Small intestine (tissue), 7 donors: Measurements from ENCODE around the gene RND2. TPM values are rescaled to one million over a fixed set of nuclear protein-coding genes. Genes with fewer than 3 reads are reported as not detected.
"Not testable (repeated sequence)": the region's sequence is repeated elsewhere in the genome, so short reads cannot be mapped to it uniquely, and the experiment has no call there.

Experiments used
- DNase-seq, 2 donors: peaks; one replicate each; pipeline versions ENCODE4 v3.0.0 to v3.0.0-alpha.2; 2013
- FAIRE-seq: peaks from 2 replicates; lab custom pipeline; 2012; peaks lifted over from hg19 to GRCh38; lab: Jason Lieb, UNC
- H3K27ac ChIP-seq, 3 donors: one replicate each; pipeline ENCODE4 v1.5.1; 2013; ENCODE audit warnings: low read length in 2 of 3, mild to moderate bottlenecking in 2 of 3, control low read depth in 1 of 3, inconsistent platforms in 1 of 3, low read depth in 1 of 3, moderate library complexity in 1 of 3
- H3K27me3 ChIP-seq, 3 donors: one replicate each; pipeline ENCODE4 v1.6.1; 2013; ENCODE audit warnings: low read length in 3 of 3, inconsistent platforms in 1 of 3; ENCODE audit not compliant: control insufficient read depth in 3 of 3, insufficient read depth in 3 of 3
- H3K36me3 ChIP-seq, 3 donors: one replicate each; pipeline ENCODE4 v1.6.1; 2013; ENCODE audit warnings: low read length in 3 of 3, inconsistent platforms in 1 of 3, low read depth in 1 of 3, mild to moderate bottlenecking in 1 of 3, moderate library complexity in 1 of 3; ENCODE audit not compliant: control insufficient read depth in 3 of 3, insufficient read depth in 2 of 3
- H3K4me1 ChIP-seq, 3 donors: one replicate each; pipeline ENCODE4 v1.6.1; 2013; ENCODE audit warnings: low read length in 2 of 3, inconsistent platforms in 1 of 3, low read depth in 1 of 3, mild to moderate bottlenecking in 1 of 3, moderate library complexity in 1 of 3; ENCODE audit not compliant: control insufficient read depth in 3 of 3, insufficient read depth in 2 of 3
- H3K4me3 ChIP-seq, 3 donors: one replicate each; pipeline ENCODE4 v1.5.1; 2013; ENCODE audit warnings: low read length in 3 of 3, control low read depth in 1 of 3, inconsistent platforms in 1 of 3, low read depth in 1 of 3, mild to moderate bottlenecking in 1 of 3, moderate library complexity in 1 of 3
- H3K9me3 ChIP-seq, 2 donors: one replicate each; pipeline ENCODE4 v1.6.1; 2013; ENCODE audit warnings: low read depth in 1 of 2, low read length in 1 of 2; ENCODE audit not compliant: control insufficient read depth in 2 of 2, insufficient read depth in 1 of 2
- WGBS, 3 donors: extraction: QIAGEN DNeasy Blood & Tissue Kit; methylation state at CpG; one replicate each; pipeline ENCODE4 v1.1.7; 2013; 5-methylcytosine and 5-hydroxymethylcytosine counted together
- polyA plus RNA-seq, 4 donors: library from polyadenylated mRNA; stranded (reverse) in 3 of 4; unstranded in 1 of 4; fragments of 200-250 nt in 3 of 4; fragments of 120-200 nt in 1 of 4; gene quantifications; one replicate each; pipeline versions ENCODE4 v1.2.1 to v1.2.3, GENCODE V29; 2013
- donor health status: healthy with polysubstance abuse.
- donor health status: control.
- donor health status: control.
- donor health status: Bipolar disorder and iron deficiency.
- donor health status: healthy.

Gene RND2
- polyA plus RNA-seq, 4 donors: 0.27 to 0.67 (median 0.41) TPM; not detected in 1

- Histone ChIP-seq H3K27ac (peak within 1 kb of the TSS; percentile 92 to 96 (median 94)), H3K9me3 (no peaks in the 10 kb centered on the region), H3K27me3 (no peaks in the 10 kb centered on the region), H3K4me3 (peak within 1 kb of the TSS; percentile 80 to 86 (median 83)), H3K36me3 (peaks cover 8 to 46% (median 15%) of the 10 kb centered on the region in 3 donors), H3K4me1 (peaks cover 0 to 18% (median 0%) of the 10 kb centered on the region in 3 donors)
- FAIRE-seq: peak; percentile 61
- 0% methylated on average over 49 of the region's 49 CpGs for WGBS, 3 donors
- DNase-seq: peak; percentile 100
Observed at GRCh38 chr17:42997984-42998938, 26.8 kb upstream of the RND2 start, which contains the start of gene RPL27. Gene RPL27, plus strand, starts transcription at chr17:42998419. Its CDS starts 332 bp downstream, at chr17:42998751.

- H3K4me1 ChIP-seq: peaks cover 0 to 18% (median 0%) of the 10 kb centered on the region in 3 donors
- 1 to 9% (median 5%) methylated on average over 10 of the region's 10 CpGs for WGBS, 3 donors
- H3K9me3 ChIP-seq: no peaks in the 10 kb centered on the region
- H3K4me3 ChIP-seq: peak overlapping the region; percentile 80 to 86 (median 83)
- H3K27me3 ChIP-seq: no peaks in the 10 kb centered on the region
- H3K36me3 ChIP-seq: peaks cover 12 to 48% (median 21%) of the 10 kb centered on the region in 3 donors
- peak overlapping the region; percentile 92 to 96 (median 94) for H3K27ac ChIP-seq
- DNase-seq (no peak), FAIRE-seq (no peak)
Observed at GRCh38 chr17:42999003-42999525, 26.0 kb upstream of the RND2 start.

DNA sequence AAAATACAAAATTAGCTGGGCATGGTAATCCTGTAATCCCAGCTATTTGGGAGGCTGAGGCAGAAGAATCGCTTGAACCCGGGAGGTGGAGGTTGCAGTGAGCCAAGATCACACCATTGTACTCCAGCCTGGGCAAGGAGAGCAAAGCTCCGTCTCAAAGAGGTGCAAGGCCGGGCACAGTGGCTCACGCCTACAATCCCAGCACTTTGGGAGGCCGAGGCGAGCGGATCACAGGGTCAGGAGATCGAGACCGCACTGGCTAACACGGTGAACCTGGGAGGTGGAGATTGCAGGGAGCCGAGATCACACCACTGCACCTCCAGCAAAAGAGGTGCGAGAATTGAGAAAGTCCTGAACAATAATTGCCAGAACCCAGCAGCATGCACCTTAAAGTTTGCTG, 24.1 kb upstream of the RND2 start:
- not testable (repeated sequence) for H3K4me3 ChIP-seq, H3K27me3 ChIP-seq, FAIRE-seq, DNase-seq, H3K9me3 ChIP-seq, H3K27ac ChIP-seq
- 92 to 95% (median 94%) methylated on average over 13 of the region's 13 CpGs for WGBS, 3 donors
- Histone ChIP-seq H3K36me3 (peaks cover 12 to 52% (median 21%) of the 10 kb centered on the region in 3 donors), H3K4me1 (peaks cover 0 to 18% (median 0%) of the 10 kb centered on the region in 3 donors)

- WGBS, 3 donors: 73 to 84% (median 78%) methylated on average over 5 of the region's 5 CpGs
- Histone ChIP-seq H3K9me3 (no peaks in the 10 kb centered on the region), H3K36me3 (peaks cover 12 to 53% (median 21%) of the 10 kb centered on the region in 3 donors), H3K27ac (peak overlapping the region in 1 of 3 donors; percentile 27), H3K4me1 (peaks cover 0 to 11% (median 0%) of the 10 kb centered on the region in 3 donors), H3K4me3 (no peak overlapping the region), H3K27me3 (no peaks in the 10 kb centered on the region)
- FAIRE-seq (no peak), DNase-seq (no peak)
Observed at GRCh38 chr17:43003542-43004172, 21.4 kb upstream of the RND2 start.

GRCh38 chr17:43006639-43007551, 18.1 kb upstream of the RND2 start, which contains the start of gene IFI35:
Gene IFI35, plus strand, starts transcription at chr17:43006784. Its CDS starts 164 bp downstream, at chr17:43006948.
- peaks cover 0 to 17% (median 3%) of the 10 kb centered on the region in 3 donors for H3K4me1 ChIP-seq
- H3K27ac ChIP-seq: peak within 1 kb of the TSS; percentile 75 to 97 (median 96)
- H3K4me3 ChIP-seq: peak within 1 kb of the TSS; percentile 53 to 75 (median 63)
- FAIRE-seq (no peak), DNase-seq (peak; percentile 94 to 96)
- no peaks in the 10 kb centered on the region for H3K27me3 ChIP-seq
- no peaks in the 10 kb centered on the region for H3K9me3 ChIP-seq
- 12 to 21% (median 17%) methylated on average over 18 of the region's 18 CpGs for WGBS, 3 donors
- peaks cover 8 to 36% (median 9%) of the 10 kb centered on the region in 3 donors for H3K36me3 ChIP-seq

- Histone ChIP-seq H3K9me3 (no peaks in the 10 kb centered on the region), H3K27ac (peak overlapping the region; percentile 6 to 81 (median 75)), H3K4me3 (no peak overlapping the region), H3K4me1 (peaks cover 0 to 20% (median 3%) of the 10 kb centered on the region in 3 donors), H3K27me3 (no peaks in the 10 kb centered on the region), H3K36me3 (peaks cover 3 to 47% (median 6%) of the 10 kb centered on the region in 3 donors)
- peak; percentile 88 to 97 for DNase-seq
- no peak for FAIRE-seq
- WGBS, 3 donors: 23 to 64% (median 47%) methylated on average over 5 of the region's 5 CpGs
Observed at GRCh38 chr17:43010667-43011308, 14.2 kb upstream of the RND2 start.

DNA sequence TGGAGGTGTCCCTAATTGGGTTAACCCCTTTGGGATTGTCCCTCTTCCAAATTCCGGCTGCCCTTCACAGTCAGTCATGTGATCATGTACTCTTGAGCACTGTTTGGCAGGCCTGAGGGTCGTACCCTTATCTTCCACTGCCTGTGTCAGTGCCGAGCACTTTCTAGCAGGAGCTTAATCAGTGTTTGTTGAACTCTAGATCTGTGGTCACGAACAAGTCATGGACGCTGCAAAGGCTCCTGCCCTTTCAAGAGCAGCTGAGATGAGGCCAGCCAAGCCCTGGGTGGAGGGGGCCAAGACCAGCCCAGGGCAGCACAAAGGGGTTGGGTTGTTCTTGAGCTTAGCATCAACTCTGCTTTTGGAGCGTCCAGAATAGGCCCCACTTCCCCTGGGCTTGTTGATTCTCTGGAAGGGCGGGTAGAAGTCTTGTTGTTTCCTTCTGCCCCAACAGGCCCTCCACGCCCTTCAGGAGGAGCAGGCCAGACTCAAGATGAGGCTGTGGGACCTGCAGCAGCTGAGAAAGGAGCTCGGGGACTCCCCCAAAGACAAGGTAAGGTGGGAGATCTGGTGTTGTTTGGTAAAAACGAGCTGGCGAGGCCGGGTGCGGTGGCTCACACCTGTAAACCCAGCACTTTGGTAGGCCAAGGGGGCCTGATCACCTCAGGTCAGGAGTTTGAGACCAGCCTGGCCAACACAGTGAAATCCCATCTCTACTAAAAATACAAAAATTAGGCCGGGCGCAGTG, 13.1 kb upstream of the RND2 start:
- DNase-seq (no peak), FAIRE-seq (no peak)
- Histone ChIP-seq H3K36me3 (peaks cover 3 to 56% (median 6%) of the 10 kb centered on the region in 3 donors), H3K9me3 (no peaks in the 10 kb centered on the region), H3K27ac (peak overlapping the region in 1 of 3 donors; percentile 17), H3K4me1 (peaks cover 0 to 20% (median 3%) of the 10 kb centered on the region in 3 donors), H3K27me3 (no peaks in the 10 kb centered on the region), H3K4me3 (no peak overlapping the region)
- 68 to 75% (median 74%) methylated on average over 15 of the region's 15 CpGs for WGBS, 3 donors
